A673 (cell line): ENCODE measurements around the gene RALGAPA1.

Source experiments
- EZH2 ChIP-seq: fragments of 200-600 bp; sonication (generic); IDR thresholded peaks from 2 replicates; pipeline ENCODE4 v1.6.1; 2017; ENCODE audit warnings: borderline replicate concordance, low read depth, mild to moderate bottlenecking, mixed read lengths, antibody characterized with exemption, low read length; ENCODE audit not compliant: poor library complexity, severe bottlenecking
- TF ChIP-seq, protein P1 (sequence below): fragments of 300-800, 200-600 bp; sonication (generic); conservative IDR thresholded peaks from 2 replicates; pipeline ENCODE4 v1.5.1; 2017; ENCODE audit warnings: low read depth, mild to moderate bottlenecking, antibody characterized with exemption, low read length, moderate library complexity, mixed read lengths

DNA sequence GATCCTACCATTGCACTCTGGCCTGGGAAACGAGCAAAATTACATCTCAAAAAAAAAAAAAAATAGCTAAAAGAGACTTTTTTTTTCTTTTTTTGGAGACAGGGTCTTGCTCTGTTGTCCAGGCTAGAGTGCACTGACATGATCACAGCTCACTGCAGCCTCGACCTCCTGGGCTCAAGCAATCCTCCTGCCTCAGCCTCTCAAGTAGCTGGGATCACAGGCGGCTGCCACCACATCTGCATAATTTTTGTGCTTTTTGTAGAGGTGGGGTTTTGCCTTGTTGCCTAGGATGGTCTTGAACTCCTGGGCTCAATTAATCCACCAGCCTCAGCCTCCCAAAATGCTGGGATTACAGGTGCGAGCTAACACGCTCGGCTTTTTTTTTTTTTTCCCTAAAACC lies 11.3 kb downstream of the RALGAPA1 start:
- TF ChIP-seq, protein P1, sequence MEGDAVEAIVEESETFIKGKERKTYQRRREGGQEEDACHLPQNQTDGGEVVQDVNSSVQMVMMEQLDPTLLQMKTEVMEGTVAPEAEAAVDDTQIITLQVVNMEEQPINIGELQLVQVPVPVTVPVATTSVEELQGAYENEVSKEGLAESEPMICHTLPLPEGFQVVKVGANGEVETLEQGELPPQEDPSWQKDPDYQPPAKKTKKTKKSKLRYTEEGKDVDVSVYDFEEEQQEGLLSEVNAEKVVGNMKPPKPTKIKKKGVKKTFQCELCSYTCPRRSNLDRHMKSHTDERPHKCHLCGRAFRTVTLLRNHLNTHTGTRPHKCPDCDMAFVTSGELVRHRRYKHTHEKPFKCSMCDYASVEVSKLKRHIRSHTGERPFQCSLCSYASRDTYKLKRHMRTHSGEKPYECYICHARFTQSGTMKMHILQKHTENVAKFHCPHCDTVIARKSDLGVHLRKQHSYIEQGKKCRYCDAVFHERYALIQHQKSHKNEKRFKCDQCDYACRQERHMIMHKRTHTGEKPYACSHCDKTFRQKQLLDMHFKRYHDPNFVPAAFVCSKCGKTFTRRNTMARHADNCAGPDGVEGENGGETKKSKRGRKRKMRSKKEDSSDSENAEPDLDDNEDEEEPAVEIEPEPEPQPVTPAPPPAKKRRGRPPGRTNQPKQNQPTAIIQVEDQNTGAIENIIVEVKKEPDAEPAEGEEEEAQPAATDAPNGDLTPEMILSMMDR = no peak
- no peak for TF ChIP-seq EZH2
